Effector memory CD4-positive, alpha-beta T cell (primary cell): ENCODE results near the gene KLHL41.

Experiments
- DNase-seq, 3 donors: peaks; one replicate each; pipeline ENCODE4 v3.0.0-alpha.2; 2020
- H3K27ac ChIP-seq: 2 replicates; pipeline ENCODE4 v1.7.0; 2013; ENCODE audit warnings: mild to moderate bottlenecking, low read length, moderate library complexity; ENCODE audit not compliant: insufficient read depth, poor library complexity, severe bottlenecking
- H3K27me3 ChIP-seq: replicated peaks from 2 replicates; pipeline ENCODE4 v1.7.0; 2013; ENCODE audit warnings: mild to moderate bottlenecking, low read length; ENCODE audit not compliant: insufficient read depth, control insufficient read depth, poor library complexity, severe bottlenecking
- H3K36me3 ChIP-seq: 2 replicates; pipeline ENCODE4 v1.7.0; 2013; ENCODE audit warnings: mild to moderate bottlenecking, low read length, moderate library complexity; ENCODE audit not compliant: control insufficient read depth, insufficient read depth
- H3K4me1 ChIP-seq: 2 replicates; pipeline ENCODE4 v1.7.0; 2013; ENCODE audit warnings: low read length, mild to moderate bottlenecking; ENCODE audit not compliant: control insufficient read depth, insufficient read depth, poor library complexity, severe bottlenecking
- H3K4me3 ChIP-seq: 2 replicates; pipeline ENCODE4 v1.7.0; 2013; ENCODE audit warnings: low read length, low read depth, mild to moderate bottlenecking; ENCODE audit not compliant: insufficient read depth, poor library complexity, severe bottlenecking
- H3K9me3 ChIP-seq: 2 replicates; pipeline ENCODE4 v1.7.0; 2013; ENCODE audit warnings: mild to moderate bottlenecking, low read length, moderate library complexity; ENCODE audit not compliant: control insufficient read depth
- total RNA-seq, 3 donors: gene quantifications; one replicate each; lab custom pipeline; 2026; lab: John Stamatoyannopoulos, UW

Gene KLHL41
- total RNA-seq: 0 to 0.39 (median 0.09) reads per million in 3 donors

DNA sequence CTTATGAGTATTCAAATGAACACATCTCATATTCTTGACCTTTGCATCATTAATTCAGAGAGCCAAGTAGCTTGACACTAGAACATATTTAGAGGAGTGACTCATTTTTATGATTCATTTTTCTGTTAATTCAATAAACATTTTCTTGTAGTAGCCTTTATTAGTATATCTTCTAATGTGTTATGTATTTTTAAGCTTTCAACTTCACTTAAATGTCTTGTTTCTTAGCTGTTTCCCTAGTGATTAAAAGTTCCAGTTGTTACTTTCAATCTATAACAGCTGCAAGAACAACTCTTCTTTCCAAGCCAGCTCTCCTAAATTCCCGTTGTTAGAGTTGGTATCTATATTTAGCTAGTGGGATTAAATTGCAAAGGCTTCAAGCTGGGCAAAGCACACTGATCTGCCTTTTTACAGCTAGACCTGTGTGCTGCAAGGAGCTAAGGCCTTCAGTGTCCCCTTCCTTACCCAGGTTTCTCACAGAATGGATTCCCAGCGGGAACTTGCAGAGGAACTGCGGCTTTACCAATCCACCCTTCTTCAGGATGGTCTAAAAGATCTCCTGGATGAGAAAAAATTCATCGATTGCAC, at the start of gene KLHL41:
Gene KLHL41 (plus strand): TSS at position 405 of the 588 bp plus-strand sequence. CDS start 77 bp downstream, at position 482.
- Histone ChIP-seq H3K4me1 (no peaks in the 10 kb centered on the region), H3K36me3 (no peaks in the 10 kb centered on the region), H3K27me3 (no peaks in the 10 kb centered on the region), H3K27ac (no peak within 1 kb of the TSS), H3K4me3 (no peak within 1 kb of the TSS), H3K9me3 (no peaks in the 10 kb centered on the region)
- DNase-seq: no peak

DNA sequence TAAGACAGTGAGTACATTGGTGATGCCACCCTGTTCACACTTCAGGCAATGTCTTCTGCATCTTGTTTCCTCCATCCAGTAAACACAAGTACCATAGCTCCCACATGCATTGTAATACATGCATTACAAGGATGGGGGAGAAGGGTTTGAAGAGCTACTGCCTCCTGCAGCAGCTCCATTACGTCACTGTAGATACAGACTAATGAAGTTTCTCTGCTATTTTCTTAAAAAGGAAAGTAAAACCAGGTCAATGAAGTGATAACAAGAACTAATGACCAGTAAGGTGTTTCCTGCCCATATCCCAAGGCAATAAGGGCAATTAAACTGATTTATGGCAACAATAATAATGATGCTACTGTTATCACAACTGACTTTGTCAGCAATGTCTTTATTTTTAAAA, 48.4 kb upstream of the KLHL41 start:
- no peak for DNase-seq
- Histone ChIP-seq H3K27me3 (no peaks in the 10 kb centered on the region), H3K36me3 (no peaks in the 10 kb centered on the region), H3K27ac (no peak overlapping the region), H3K4me3 (no peak overlapping the region), H3K4me1 (no peaks in the 10 kb centered on the region), H3K9me3 (no peaks in the 10 kb centered on the region)

DNA sequence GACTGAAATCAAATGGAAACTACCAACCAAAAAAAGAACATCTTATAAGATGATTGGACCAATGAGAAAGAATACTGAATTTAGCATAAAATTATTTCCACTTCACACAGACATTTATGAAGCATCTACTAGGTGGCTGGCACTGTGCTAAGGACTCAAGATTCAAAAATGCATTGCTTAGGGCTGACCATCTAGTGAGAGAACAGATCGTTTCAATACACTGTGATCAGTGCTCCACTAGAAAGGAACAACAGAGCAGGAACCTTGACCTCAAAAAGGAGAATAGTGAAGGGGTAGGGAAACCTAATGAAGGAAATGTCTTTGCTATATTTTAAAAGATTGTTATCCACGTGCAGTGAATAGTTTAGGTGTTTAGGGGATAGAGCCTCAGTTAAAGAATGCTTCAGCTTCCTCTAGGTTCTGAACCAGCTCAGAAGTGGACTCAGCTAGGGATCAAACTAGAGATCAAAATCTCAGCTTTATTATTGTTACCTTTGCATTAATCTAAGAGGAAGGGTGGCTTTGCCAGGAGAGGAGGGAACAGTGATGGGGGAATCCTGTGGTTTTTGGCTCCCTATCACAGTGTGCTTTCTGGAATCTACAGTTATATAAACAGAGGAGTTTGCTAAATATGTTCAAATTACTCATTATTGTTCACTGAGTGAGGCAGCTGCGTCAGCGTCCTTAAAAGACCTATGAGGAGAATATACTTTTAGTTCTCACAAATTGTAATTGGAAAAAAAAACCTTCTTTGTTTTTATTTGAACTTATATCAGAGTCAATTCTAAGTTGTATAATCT, 46.4 kb upstream of the KLHL41 start:
- Histone ChIP-seq H3K9me3 (no peaks in the 10 kb centered on the region), H3K27me3 (no peaks in the 10 kb centered on the region), H3K27ac (no peak overlapping the region), H3K4me3 (no peak overlapping the region), H3K4me1 (no peaks in the 10 kb centered on the region), H3K36me3 (no peaks in the 10 kb centered on the region)
- no peak for DNase-seq

DNA sequence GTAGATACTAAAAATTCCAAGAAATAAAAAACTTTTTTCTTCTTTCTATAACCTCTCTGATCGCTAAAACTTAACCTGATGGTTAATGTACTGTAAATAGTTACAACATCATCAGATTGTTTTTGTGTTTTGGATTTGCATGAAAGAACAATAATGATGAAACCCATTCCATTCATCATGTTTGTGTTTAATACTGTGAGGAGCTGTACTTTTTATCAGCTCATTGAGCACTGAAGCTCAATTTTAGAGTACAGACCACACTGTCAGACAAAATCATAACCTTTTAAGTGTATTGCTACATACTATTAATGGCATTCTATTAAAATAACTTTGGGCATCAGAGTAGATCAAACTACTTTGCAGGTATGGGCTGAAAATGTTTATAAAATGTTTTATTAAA, 45.0 kb upstream of the KLHL41 start:
- Histone ChIP-seq H3K27ac (no peak overlapping the region), H3K4me3 (no peak overlapping the region), H3K4me1 (no peaks in the 10 kb centered on the region)

DNA sequence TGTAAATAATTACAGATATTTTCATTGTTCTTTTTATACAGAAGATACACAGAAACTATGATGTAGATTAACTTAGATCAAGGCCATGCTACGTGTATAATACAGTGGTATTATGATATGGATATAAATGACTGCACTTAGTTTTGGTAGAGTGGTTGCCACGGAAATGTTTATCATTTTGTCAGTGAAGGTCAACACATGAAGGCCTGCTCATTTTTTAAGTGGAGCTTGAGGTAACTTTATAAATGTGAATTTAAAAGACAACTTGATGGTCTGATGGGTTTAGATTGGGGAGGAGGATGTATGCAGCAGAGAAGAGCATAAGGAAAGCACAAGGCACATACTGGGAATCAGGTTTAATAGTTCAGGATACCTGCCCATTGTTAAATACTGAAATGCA, 44.6 kb upstream of the KLHL41 start:
- no peak overlapping the region for H3K27ac ChIP-seq
- no peak for DNase-seq
- H3K36me3 ChIP-seq: no peaks in the 10 kb centered on the region
- H3K9me3 ChIP-seq: no peaks in the 10 kb centered on the region
- H3K27me3 ChIP-seq: no peaks in the 10 kb centered on the region
- no peak overlapping the region for H3K4me3 ChIP-seq
- no peaks in the 10 kb centered on the region for H3K4me1 ChIP-seq

More for the DNA sequence above, 45.0 kb upstream of the KLHL41 start:
- DNase-seq: no peak
- H3K36me3 ChIP-seq: no peaks in the 10 kb centered on the region
- H3K9me3 ChIP-seq: no peaks in the 10 kb centered on the region
- H3K27me3 ChIP-seq: no peaks in the 10 kb centered on the region

DNA sequence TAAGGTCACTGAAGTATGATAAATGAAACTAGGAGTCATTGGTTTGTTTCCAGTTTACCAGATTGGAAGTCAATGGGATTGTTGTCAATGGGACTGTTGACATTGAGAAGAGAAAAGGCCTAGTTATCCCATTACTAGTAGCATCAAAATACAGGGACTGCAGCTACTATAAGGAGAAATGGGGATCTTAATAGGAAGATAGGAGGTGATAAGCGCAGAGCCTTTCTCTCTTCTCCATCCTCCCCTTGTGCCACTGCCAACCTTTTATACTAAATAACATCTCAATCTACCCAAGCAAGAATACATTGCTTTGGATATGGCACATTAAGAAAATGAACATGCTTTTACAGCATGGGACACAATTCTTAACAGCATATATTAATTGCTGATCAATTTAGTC, 40.7 kb upstream of the KLHL41 start:
- no peak for DNase-seq
- Histone ChIP-seq H3K27me3 (no peaks in the 10 kb centered on the region), H3K4me1 (no peaks in the 10 kb centered on the region), H3K27ac (no peak overlapping the region), H3K4me3 (no peak overlapping the region), H3K9me3 (no peaks in the 10 kb centered on the region), H3K36me3 (no peaks in the 10 kb centered on the region)

DNA sequence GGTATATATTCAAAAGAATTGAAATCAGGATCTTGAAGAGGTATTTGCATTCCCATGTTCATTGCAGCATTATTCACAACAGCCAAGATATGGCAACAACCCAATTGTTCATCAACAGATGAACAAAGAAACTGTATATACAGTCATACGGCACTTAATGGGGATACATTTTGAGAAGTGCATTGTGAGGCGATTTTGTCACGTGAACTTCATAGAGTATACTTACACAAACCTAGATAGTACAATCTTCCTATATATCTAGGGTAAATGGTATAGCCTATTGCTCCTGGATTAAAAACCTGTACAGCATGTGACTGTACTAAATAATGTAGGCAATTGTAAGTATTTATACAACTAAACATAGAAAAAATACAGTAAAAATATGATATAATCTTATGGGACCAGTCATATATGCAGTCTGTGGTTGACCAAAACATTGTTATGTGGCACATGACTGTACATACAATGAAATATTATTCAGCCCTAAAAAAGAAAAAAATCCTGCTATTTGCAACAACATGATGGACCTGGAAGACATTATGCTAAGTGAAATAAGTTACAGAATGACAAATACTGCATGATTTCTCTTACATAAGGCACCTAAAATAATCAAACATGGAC, 39.4 kb upstream of the KLHL41 start:
- Histone ChIP-seq H3K4me1 (no peaks in the 10 kb centered on the region), H3K36me3 (no peaks in the 10 kb centered on the region), H3K27me3 (no peaks in the 10 kb centered on the region), H3K9me3 (no peaks in the 10 kb centered on the region), H3K27ac (no peak overlapping the region), H3K4me3 (no peak overlapping the region)
- DNase-seq: no peak

DNA sequence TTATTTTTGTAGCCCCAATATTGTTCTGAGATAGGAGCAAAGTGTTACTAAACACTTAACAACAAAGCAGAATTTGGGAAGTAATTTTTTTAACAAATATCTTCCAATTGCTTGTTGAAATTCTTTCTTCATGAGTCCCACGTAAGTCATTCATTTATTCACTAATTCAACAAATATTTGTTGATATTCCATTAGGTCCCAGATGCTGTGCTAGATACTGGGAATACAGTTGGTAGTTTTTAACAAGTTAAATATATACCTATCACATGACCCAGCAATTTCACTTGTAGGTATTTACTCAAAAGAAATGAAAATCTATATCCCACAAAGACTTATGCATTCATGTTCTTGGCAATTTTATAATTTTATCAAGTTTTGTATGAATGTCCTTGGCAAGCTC, 37.3 kb upstream of the KLHL41 start:
- no peaks in the 10 kb centered on the region for H3K36me3 ChIP-seq
- H3K4me3 ChIP-seq: no peak overlapping the region
- DNase-seq: no peak
- H3K9me3 ChIP-seq: no peaks in the 10 kb centered on the region
- no peak overlapping the region for H3K27ac ChIP-seq
- no peaks in the 10 kb centered on the region for H3K4me1 ChIP-seq
- no peaks in the 10 kb centered on the region for H3K27me3 ChIP-seq

DNA sequence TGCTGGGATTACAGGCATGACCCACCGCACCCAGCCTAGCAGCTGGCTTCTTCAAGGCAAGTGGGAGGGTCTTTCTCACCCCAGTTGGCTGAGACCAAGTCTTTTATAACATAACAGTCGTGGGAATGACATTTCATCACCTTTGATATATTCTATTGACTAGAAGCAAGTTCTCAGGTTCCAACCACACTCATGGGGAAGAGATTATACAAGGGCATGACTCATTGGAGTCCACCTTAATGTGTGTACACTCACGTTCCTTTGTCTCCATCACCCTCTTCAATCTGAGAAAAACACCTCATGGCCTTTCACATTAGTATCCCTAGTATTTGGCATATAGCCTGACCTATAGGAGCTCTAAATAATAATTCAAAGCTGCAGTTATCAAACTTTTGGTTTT, 33.0 kb upstream of the KLHL41 start:
- no peak for DNase-seq
- Histone ChIP-seq H3K36me3 (no peaks in the 10 kb centered on the region), H3K4me1 (no peaks in the 10 kb centered on the region), H3K4me3 (no peak overlapping the region), H3K27me3 (no peaks in the 10 kb centered on the region), H3K27ac (no peak overlapping the region), H3K9me3 (no peaks in the 10 kb centered on the region)

DNA sequence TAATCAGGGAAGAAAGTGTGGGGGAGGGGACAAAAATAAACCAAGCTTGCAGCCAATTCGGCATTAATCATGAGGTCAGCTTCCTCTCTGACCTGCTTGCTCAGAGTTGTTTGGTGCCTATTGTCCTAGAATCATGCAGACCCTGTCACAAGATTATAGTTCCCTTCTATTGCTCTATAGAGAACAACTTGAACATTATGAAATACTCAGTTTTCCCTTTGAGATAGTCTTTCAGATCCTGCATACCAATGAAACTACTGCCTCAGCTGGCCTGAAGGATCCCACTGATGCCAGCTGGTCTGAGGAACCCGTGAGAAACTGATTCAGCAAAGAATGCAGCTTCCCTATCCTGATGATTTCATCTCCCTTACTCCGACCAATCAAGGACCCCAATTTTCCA, 31.2 kb upstream of the KLHL41 start:
- peaks cover 3% of the 10 kb centered on the region for H3K36me3 ChIP-seq
- no peaks in the 10 kb centered on the region for H3K9me3 ChIP-seq
- no peak overlapping the region for H3K27ac ChIP-seq
- no peaks in the 10 kb centered on the region for H3K4me1 ChIP-seq
- no peak for DNase-seq
- H3K4me3 ChIP-seq: no peak overlapping the region
- no peaks in the 10 kb centered on the region for H3K27me3 ChIP-seq
